KOPT-K1 (cell line): ENCODE data around the gene DUSP19.
A peak's percentile ranks its signal among the peaks of the same experiment; 100 is the strongest.

Source experiments
- H3K27ac ChIP-seq: fragments of 200-600 bp; sonication (generic); 2 replicates; pipeline ENCODE4 v1.5.1; 2016; ENCODE audit warnings: antibody characterized with exemption, mild to moderate bottlenecking, low read depth, low read length; ENCODE audit not compliant: poor library complexity, severe bottlenecking
- H3K36me3 ChIP-seq: fragments of 200-600 bp; sonication (generic); 2 replicates; pipeline ENCODE4 v1.5.1; 2017; ENCODE audit warnings: antibody characterized with exemption, mild to moderate bottlenecking, low read length, moderate library complexity; ENCODE audit not compliant: insufficient read depth
- H3K9me3 ChIP-seq: fragments of 200-600 bp; sonication (generic); 2 replicates; pipeline ENCODE4 v1.5.1; 2017; ENCODE audit warnings: antibody characterized with exemption, low read length, mild to moderate bottlenecking; ENCODE audit not compliant: insufficient read depth, poor library complexity, severe bottlenecking

Gene DUSP19

DNA sequence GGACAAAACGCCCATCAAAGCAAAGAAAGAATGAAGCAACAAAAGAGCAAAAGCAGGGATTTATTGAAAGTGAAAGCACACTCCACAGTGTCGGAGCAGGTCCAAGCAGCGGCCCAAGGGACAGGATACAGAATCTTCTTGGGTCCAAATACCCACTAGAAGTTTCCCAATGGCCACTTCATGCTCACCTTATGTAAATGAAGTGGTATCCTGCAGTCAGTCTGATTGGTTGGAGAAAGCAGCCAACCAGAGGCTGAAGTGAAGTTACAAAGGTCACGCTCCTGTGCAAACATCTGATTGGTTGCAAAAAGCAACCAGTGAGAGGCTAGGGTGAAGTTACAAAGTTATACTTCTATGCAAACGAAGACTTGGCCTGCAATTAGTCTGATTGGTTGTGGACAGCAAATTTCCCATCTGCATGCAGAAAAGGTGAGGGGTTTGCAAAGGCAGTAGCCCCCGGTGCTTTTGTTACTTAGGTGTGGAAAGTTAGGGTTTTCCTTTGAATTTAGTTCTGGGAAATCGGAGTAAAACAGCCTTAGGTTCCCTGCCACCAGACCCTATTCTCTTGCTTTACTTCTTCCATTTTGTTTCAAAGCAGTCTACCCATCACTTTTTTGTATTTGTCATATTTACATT is 12.9 kb downstream of the DUSP19 start:
- no peaks in the 10 kb centered on the region for H3K36me3 ChIP-seq
- H3K27ac ChIP-seq = no peak overlapping the region
- H3K9me3 ChIP-seq = no peaks in the 10 kb centered on the region

DNA sequence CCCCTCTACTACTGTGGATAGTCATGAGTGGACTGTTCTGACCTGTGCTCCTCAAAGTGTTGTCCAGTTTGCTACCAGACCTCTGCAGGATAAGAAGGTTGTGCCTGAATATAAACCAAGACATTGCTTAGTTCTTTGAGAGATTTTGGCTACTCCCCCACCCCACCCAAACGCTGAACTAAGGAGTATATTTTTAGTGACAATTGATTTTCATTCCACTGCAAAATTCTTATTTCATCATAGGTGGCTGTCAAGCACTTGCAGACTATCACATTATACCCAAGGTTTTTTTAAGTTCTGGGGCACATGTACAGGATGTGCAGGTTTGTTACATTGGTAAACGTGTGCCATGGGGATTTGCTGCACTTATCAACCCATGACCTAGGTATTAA is 13.4 kb downstream of the DUSP19 start:
- Histone ChIP-seq H3K9me3 (no peaks in the 10 kb centered on the region), H3K27ac (no peak overlapping the region), H3K36me3 (no peaks in the 10 kb centered on the region)

DNA sequence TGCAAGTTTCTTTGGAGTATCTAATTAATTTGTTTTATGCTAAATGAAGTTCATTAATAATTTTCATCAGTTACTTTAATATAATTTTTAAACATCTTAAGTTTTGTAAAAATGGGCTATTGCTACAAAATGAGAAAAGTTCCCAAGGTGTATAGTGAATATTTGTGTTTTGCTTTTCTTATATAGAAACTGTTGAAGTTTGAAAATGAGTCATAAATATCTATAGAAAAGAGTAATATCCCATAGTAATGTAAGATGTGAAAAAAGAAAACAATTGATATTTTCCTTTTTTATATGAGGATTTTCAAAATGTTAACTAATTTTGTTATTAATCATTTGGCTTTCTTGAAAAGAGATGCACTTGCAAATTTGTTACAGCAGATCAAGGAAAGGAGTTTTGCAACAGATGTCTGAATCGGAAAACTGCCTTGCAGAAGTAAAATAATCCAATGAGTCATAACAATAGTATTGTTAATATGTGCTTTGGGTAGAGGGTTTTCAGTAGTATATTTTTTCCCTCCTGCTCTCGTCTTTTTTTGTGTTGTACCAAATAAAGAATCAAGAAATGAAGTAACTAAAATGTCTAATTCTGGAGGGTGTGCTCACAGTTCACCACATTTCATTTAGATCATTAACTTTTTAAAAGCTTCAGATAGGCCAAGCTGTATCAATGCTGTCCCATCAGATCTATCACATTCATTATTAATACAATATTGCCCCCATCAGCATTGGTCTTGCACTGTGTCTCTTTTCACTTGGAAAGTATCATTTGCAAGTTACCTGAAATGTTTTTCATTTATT is 15.5 kb downstream of the DUSP19 start:
- H3K36me3 ChIP-seq = no peaks in the 10 kb centered on the region
- no peak overlapping the region for H3K27ac ChIP-seq
- H3K9me3 ChIP-seq = no peaks in the 10 kb centered on the region

DNA sequence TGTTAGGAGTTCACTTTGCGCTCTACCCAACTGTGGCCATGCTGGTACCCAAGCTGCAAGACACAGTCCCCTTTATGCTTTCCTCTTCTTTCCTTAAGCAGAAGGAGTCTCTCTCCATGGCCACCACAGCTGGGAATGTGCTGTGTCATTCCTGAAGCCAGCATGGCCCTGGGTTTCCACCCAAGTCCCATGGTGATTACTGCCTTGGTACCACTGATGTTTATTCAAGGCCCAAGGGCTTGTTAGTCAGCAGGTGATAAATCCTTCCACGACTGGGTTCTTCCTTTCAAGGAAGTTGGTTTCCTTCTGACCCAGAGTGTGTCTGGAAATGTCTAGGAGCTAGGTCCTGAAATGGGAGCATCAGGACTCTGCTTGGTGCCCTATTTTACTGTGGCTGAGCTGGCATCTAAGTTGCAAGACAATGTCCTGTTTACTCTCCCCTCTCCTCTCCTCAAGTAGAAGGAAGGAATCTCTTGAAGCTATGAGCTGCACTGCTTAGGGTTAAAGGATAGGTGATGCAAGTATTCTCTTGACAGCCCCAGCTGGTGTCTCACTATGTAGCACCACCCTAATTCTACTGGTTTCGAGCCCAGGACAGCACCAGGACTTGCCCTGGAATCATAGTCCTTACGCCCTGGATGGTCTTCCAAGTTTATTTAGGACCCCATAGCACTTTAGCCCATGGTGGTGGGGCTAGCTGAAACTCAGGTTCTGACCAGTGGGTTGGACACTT is 27.0 kb downstream of the DUSP19 start:
- Histone ChIP-seq H3K27ac (no peak overlapping the region), H3K36me3 (no peaks in the 10 kb centered on the region), H3K9me3 (no peaks in the 10 kb centered on the region)

DNA sequence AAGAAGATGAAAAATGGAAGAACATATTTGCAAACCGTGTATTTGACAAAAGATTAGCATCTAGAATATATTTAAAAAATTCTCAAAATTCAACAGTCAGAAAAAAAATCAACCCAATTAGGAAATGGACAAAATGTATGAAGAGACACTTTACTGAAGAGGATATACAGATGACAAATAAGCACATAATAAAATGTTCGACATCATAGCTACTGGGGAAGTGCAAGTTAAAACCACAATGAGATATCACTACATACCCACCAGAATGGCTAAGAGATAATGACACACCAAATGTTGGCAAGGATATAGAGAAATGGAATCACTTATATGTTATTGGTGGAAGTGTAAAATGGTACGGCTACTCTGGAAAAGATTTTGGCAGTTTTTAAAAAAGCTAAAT is 34.0 kb downstream of the DUSP19 start:
- H3K27ac ChIP-seq = no peak overlapping the region
- no peaks in the 10 kb centered on the region for H3K36me3 ChIP-seq
- no peaks in the 10 kb centered on the region for H3K9me3 ChIP-seq

DNA sequence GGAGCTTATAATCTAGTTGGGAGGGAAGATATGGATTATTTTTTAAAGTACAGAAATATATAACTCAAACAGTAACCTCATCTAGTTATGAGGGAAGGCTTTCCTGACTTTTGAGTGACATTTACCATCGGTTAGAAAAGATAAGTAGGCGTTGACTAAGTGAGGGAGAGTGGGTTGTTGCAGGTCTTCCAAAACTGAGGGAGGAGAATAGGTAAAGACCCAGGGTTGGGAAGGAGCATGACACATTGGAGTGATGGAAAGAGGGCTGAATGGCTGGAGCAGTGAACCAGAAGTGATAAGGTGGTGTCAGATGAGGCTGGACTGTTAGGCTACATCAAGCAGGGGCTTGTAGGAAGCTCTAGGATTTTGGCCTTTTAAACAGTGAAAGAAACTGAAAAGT is 35.1 kb downstream of the DUSP19 start:
- no peaks in the 10 kb centered on the region for H3K9me3 ChIP-seq
- H3K36me3 ChIP-seq = no peaks in the 10 kb centered on the region
- H3K27ac ChIP-seq = no peak overlapping the region

DNA sequence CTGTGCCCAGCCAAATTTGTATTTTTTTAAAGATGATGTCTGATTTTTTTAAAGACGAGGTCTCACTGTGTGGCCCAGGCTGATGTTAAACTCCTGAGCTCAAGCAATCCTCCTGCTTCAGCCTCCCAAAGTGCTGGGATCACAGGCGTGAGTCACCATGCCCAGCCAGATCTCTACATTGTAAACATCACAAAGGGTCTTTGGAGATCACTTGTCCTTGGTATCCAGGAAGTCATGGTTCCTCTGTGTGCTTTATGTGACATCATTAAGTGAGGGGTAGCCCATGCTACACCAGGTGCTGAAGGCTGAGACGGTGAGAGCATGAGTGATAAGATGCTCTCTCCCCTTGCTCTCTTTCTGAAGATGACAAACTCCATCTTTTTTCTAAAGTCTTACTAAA is 38.7 kb downstream of the DUSP19 start:
- no peak overlapping the region for H3K27ac ChIP-seq
- no peaks in the 10 kb centered on the region for H3K9me3 ChIP-seq
- H3K36me3 ChIP-seq = no peaks in the 10 kb centered on the region

DNA sequence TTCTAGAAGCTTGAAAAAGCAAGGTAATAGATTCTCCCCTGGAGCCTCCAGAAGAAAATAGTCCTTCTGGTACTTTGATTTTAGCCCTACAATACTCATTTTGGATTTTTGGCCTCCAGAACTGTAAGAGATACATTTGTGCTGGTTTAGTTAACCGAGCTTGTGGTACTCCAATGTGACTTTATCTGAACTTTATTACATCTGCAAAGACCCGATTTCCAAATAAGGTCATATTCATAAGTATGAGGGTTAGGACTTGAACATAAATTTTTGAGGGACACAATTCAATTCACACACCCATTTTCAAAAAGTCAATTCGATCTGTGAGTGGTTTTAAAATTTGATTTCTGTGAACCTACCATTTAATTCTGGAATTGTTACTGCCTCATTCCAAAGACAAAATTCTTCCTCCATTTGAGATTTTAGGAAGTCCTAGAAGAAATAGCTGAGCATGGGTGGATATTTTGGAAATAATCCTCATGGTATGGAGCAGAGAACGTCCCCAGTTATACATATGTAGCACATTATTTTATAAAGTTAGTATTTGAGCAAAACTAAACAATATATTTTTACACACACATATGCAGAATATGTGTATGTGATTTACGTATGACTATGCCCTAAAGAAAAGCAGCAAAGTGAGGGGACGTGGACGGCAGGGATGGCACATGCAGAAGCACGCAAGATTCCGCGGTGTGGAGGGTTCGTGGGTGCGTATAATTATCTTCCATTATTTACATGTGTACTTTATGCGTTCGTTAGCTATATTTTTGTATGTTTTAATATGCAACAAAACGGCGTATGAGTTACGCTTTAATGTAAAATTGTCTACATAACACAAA is 44.8 kb downstream of the DUSP19 start:
- peaks cover 4% of the 10 kb centered on the region for H3K36me3 ChIP-seq
- peak overlapping the region; percentile 83 for H3K27ac ChIP-seq
- no peaks in the 10 kb centered on the region for H3K9me3 ChIP-seq

DNA sequence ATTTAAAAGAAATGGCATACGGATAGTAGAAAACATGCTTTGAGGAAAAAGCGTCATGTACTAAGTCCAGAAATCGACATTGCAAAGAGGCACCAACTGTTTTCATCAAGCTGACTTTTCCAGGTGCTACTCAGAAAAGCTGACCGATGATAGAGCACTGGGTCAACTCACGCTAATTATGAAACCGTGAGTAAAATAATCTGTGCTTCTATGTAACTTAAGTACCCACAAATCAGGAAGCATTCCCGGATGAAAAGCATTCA is 45.3 kb downstream of the DUSP19 start:
- H3K27ac ChIP-seq = peak overlapping the region; percentile 83

DNA sequence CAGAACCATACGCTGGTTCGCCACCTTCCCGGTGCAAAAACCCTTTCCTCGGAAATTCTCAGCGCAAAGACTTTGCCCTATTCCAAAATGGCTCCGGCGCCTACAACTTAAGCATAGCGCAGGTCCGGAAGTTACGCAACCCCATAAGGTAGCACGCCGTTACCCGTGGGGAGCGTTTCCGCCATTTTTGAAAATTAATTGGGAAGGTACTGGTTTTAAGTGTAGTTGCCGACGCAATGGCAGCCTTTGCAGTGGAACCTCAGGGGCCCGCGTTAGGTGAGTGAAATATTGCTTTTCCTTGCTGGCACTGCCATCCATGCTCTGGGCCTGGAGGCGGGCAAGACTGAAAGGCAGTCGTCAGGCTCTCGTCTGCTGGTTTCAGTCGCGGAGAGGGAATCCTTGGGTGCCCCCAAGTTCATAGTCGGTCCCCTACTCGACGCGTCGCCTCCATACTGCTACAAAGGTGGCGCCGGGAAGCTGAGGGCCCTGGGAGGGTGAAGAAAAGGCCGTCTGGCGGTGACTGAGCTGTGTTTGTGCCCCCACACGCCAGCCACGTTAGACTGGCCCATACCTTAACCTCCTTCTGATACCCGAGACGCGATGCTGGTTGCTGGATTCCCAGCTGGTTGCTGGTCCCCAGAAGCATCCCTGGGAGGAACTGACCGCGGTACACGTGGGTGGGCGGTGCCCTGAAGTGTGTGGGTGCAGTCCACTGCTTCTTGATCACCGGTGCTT is 45.8 kb downstream of the DUSP19 start, which contains the start of gene NUP35:
Gene NUP35 (plus strand): TSS at position 222 of the 735 bp plus-strand sequence. CDS start 15 bp downstream, at position 237.
- Histone ChIP-seq H3K36me3 (peaks cover 14% of the 10 kb centered on the region), H3K9me3 (no peaks in the 10 kb centered on the region), H3K27ac (peak within 1 kb of the TSS; percentile 83)

More for the DNA sequence above, 45.3 kb downstream of the DUSP19 start:
- Histone ChIP-seq H3K36me3 (peaks cover 9% of the 10 kb centered on the region), H3K9me3 (no peaks in the 10 kb centered on the region)

DNA sequence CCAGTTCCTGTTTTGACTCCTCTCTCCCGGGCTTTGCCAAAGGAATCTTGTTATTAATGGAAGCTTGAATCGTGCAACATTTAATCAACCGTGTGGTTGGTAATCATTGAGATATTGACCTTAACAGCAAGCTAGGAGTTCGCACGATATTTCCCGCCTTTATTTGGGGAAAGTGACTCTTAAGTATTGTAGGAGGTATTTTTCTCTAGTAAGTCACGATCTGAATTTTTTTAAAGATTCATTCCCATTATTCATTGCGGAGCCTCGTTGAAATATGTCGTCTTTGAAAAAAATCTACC is 46.4 kb downstream of the DUSP19 start:
- Histone ChIP-seq H3K36me3 (peaks cover 19% of the 10 kb centered on the region), H3K27ac (peak overlapping the region; percentile 83), H3K9me3 (no peaks in the 10 kb centered on the region)

DNA sequence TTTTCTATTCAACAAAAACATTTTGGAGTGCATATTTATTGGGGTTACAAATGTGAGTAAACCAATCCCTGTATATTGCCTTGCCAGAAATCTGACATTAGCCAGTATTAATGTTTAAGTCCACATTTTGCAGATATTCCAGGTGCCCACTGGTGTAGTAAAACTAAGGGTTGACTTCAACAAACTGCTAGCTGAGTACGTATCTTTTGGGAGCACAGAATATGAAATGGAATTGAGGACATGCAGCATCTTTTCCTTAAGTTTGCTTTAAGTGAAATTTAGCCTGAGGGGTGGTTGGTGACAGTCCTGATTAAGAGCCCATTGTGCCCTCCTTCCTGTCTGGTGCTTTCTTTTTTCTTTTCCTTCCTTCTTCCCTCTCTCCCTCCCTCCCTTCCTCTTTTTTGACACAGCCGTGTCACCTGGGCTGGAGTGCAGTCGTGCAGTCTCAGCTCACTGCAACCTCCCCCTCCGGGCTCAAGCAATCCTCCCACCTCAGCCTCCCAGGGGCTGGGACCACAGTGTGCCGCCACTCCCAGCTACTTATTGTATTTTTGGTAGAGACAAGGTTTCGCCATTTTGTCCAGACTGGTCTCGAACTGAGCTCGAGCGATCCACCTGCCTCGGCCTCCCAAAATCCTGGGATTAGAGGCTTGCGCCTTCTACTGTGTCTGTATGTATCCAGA is 47.3 kb downstream of the DUSP19 start:
- H3K36me3 ChIP-seq = peaks cover 28% of the 10 kb centered on the region
- peak overlapping the region; percentile 83 for H3K27ac ChIP-seq
- no peaks in the 10 kb centered on the region for H3K9me3 ChIP-seq

DNA sequence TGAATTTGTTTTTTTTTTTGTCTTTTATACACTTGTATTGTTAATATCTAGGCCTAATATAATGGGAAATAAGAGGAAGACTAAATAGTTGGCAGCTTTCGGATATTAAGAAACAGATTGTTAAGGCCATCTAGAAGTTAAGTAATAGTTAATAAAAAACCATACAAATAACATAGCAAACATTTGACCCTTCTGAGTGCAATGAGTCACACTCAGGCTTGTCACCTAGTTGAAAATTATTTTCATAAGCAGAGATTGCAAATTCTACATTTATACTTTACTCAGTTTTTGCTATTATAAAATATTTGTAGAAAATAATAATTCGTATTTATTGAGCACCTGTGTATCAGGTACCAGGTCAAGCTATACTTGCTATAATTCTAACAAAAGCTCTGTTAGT is 48.1 kb downstream of the DUSP19 start:
- Histone ChIP-seq H3K9me3 (no peaks in the 10 kb centered on the region), H3K27ac (no peak overlapping the region), H3K36me3 (peaks cover 37% of the 10 kb centered on the region)

DNA sequence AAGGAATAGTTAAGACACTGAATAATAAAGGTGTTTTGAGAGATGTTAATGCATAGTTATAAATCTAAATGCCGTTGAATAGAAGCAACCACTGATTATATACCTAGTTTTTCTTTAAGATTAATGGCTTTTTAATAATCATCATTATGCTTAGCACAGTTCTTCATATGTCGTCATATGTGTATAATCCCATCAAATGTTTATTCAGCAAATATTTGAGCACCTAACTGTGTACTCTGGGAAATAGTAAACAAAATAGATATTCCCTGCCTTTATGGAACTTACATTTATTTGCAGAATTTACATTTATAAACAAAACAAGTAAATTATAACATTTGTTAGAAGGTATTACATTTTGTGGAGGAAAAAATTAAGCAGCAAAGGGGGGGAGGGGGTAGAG is 55.5 kb downstream of the DUSP19 start:
- no peaks in the 10 kb centered on the region for H3K9me3 ChIP-seq
- H3K27ac ChIP-seq = no peak overlapping the region
- H3K36me3 ChIP-seq = peaks cover 90% of the 10 kb centered on the region
